HG02884 (cell line): Measurements from ENCODE around the gene U2AF1.
"Not testable (repeated sequence)": the region's sequence is repeated elsewhere in the genome, so short reads cannot be mapped to it uniquely, and the experiment has no call there.

Experiments
- ATAC-seq: cut with Tn5 transposase; IDR thresholded peaks from one replicate; pipeline ENCODE4 v1.9.1; 2021; ENCODE audit warnings: mild to moderate bottlenecking, moderate library complexity; ENCODE audit not compliant: unreplicated experiment

Gene U2AF1, protein sequence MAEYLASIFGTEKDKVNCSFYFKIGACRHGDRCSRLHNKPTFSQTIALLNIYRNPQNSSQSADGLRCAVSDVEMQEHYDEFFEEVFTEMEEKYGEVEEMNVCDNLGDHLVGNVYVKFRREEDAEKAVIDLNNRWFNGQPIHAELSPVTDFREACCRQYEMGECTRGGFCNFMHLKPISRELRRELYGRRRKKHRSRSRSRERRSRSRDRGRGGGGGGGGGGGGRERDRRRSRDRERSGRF

DNA sequence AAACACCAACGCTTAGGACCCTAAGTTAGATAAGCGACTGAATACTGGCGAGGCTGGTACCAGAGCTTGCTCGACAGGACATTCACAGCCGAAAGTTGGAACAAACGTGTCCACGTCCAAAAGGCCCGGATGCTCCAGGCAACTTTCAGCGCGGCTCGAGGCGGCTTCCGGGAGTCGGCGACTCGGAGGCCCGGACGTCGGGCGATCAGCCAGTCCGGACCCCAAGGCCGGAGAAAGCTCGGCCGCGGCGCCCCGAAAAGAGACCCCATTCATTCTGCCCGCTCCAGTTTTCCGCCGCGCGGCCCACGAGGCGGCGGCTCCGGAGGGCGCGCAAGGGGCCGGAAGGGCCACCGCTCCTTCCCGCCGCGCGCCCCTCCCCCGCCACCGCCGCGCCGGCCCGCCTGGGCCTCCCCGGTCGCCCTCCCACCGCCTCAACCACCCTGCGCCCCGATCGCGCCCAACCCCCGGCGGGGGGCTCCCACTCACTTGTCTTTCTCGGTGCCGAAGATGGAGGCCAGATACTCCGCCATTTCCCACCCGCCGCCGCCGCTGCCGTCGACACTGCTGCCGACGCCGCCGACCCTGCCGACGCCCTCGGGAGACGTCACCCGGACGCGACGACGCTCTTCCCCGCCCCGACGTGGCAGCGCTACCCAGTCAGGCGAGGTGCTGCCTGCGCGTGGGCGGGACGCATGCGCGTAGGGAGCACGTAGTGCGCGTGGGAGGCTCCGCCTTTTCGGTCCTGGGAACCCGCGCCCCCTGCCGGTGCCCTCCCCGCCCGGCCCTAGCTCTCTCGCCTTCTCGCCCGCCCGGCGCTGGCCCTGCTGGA, at the start of gene U2AF1:
Gene U2AF1 (minus strand): TSS at position 606 of the 829 bp plus-strand sequence. CDS start 76 bp downstream, at position 530.
- peak; percentile 57 for ATAC-seq

DNA sequence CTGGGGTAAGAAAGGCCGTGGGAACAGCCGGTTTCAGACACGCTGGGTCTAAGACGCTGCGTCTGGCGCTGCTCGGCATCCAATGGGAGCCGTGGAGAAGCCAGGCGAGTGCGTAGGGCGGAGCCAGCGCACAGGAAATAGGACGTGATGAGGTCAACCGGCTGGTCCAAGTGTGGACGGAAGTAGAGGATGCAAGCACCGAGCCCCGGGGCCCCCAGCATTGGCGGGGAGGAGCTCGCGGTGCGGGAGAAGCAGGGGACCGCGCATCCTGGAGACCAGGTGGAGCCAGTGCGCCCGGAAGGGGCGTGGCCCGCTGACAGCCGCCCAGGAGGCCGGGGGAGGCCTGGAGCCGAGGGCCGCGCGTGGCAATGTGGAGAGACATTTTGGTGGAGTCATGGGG, 46.2 kb upstream of the U2AF1 start:
- ATAC-seq, result not testable (repeated sequence)

DNA sequence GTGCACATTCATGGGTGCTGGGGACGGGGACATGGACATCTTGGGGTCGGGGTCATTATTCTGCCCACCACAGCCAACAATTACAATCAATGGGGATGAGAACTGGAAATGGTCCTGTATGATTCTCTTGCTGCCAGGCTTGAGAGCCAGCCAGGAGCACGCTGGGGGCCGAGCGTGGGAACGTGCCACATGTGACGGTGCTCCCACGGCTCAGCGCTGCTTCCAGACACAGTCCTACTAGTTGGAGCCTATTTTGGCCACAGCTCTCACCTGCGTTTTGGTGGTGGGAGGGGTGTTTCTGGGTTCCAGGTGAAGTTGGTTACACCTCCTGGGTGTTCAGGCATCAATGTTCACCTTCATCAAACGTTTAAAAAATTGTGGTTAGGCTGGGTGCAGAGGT, 42.0 kb upstream of the U2AF1 start:
- ATAC-seq, result not testable (repeated sequence)

- ATAC-seq, result not testable (repeated sequence)
Measured at GRCh38 chr21:43147999-43148398, 40.6 kb upstream of the U2AF1 start.

DNA sequence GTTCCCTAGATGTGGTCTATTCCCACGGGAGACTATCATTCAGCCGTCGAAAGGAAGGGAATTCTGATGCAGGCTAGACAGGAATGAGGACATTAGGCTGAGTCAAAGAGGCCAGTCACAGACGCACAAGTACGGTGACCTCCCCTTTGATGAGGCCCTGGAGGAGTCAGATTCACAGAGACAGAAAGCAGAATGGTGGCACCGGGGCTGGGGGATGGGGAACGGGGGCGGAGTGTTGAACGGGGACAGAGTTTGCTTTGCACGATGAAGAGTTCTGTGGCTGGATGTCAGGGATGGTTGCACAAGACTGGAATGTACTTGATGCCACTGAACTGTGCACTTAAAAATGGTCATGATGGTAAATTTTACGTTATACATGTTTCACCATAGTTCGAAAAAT, 39.3 kb upstream of the U2AF1 start:
- not testable (repeated sequence) for ATAC-seq

- not testable (repeated sequence) for ATAC-seq
Measured at GRCh38 chr21:43141407-43141806, 34.0 kb upstream of the U2AF1 start.

DNA sequence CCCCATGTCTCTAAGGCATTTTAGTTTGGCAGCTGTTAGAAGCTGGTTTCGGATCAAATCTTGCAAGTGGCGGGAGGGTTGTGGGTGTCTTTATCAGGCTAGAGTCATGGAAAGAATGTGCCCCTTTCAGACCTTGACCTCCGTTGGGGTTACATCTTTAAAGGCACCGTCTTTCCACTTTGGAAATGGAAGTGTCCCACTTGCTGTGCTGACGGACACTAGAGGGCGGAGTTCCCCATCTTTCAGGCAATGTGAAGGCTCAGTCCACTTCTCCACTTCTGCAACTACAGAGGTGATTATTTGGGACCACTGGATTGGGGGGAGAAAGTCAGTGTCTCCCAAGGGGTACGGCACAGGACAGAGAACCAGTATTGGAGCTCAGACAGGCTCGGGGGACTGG, 31.6 kb upstream of the U2AF1 start:
- ATAC-seq, result not testable (repeated sequence)

- ATAC-seq, result not testable (repeated sequence)
Measured at GRCh38 chr21:43134520-43134919, 27.1 kb upstream of the U2AF1 start.

GRCh38 chr21:43130094-43130493, 22.7 kb upstream of the U2AF1 start:
- not testable (repeated sequence) for ATAC-seq

GRCh38 chr21:43115956-43116355, 8.6 kb upstream of the U2AF1 start:
- not testable (repeated sequence) for ATAC-seq

DNA sequence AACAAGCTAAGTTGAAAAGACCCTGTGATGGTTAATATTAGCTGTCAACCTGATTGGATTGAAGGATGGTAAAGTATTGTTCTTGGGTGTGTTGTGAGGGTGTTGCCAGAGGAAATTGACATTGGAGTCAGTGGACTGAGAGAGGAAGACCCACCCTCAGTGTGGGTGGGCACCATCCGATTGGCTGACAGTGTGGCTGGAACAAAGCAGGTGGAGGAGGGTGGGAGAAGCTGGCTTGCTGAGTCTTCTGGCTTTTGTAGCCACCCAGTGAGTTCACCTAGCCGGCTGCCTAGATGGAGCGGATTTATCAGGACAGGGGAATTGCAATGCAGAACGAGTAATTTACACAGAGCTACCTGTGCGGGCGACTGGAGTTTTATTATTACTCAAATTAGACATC, 7.1 kb upstream of the U2AF1 start:
- ATAC-seq, result not testable (repeated sequence)

DNA sequence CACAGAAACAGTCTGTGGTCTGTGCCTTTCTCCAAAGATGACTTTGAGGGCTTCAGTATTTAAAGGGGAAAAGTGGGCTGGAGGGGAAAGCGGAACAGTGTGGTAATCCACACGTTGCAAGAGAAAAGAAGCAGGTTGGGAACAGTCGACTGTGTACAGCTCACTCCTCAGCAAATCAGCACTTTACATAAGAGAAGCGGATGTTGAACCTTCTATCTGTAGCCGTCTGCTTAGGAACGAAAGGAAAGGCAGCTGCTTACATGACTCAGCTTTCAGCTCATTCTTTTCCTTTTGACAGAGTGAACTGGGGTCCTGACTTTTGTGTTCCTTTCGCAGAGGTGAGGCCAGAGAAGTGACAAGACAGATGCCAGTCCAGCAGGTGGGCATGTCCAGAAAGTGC, 1.6 kb upstream of the U2AF1 start:
- ATAC-seq, result not testable (repeated sequence)

GRCh38 chr21:43108177-43108576, 807 bp upstream of the U2AF1 start:
- ATAC-seq, result not testable (repeated sequence)

DNA sequence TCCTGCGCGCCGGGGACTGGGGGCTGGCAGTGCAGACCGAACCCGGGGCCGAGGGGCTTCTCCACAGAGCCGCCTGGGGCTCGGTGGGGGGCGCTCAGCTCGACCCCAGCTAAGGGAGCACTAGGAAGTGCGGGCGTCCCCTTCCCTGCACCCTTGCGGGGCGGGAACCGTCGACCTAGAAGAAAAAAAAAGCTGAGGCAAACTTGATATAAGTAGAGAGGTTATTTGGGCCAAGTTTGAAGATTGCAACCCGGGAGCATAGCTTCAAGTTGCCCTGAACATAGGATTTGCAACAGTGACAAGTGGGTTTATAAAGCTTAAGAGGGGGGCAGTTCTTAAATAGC, 396 bp upstream of the U2AF1 start:
- not testable (repeated sequence) for ATAC-seq

GRCh38 chr21:43104642-43105041, 2.7 kb downstream of the U2AF1 start:
- not testable (repeated sequence) for ATAC-seq

DNA sequence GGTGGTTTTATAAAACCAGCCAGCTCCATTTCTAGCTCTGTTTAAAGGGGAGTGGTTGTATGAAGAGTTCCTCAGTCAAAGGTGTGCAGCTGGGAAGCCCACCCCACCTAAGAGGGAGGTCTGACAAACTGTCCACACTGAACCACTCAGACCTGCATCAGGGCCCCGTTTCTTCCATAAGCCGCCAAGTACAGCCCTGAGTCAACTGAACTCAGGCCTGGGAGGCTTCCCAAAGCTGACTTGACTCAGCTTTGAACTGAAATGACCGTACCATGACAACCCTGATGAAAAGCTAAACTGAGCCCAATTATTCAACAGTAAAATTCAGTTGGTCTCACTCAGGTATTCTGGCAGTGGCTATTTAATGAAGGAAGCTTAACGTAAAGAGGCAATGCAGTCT, 5.1 kb downstream of the U2AF1 start:
- not testable (repeated sequence) for ATAC-seq

- ATAC-seq, result not testable (repeated sequence)
Measured at GRCh38 chr21:43101676-43102075, 5.7 kb downstream of the U2AF1 start.

DNA sequence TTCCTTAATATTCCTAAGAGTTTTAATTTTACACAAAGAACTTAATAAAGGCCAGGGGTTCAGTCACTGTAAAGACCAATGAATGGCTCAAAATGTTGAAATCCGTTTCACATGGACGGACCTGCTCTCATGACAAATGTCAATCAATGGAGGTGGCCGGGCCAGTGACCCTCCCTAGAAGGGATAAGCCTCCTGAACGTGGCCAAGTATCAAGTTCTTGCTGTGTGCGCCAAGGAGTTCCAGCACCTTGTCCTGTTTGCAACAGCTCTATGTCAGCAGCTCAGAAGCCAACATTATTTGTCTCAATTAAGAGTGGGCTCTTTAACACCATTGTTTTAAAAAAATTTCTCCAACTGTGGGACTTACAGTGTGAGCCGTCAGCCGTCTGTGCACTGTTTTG, 6.4 kb downstream of the U2AF1 start:
- not testable (repeated sequence) for ATAC-seq

GRCh38 chr21:43091979-43092614, 15.3 kb downstream of the U2AF1 start:
- ATAC-seq, result not testable (repeated sequence)

- ATAC-seq, result not testable (repeated sequence)
Measured at GRCh38 chr21:43090947-43091346, 16.4 kb downstream of the U2AF1 start.

DNA sequence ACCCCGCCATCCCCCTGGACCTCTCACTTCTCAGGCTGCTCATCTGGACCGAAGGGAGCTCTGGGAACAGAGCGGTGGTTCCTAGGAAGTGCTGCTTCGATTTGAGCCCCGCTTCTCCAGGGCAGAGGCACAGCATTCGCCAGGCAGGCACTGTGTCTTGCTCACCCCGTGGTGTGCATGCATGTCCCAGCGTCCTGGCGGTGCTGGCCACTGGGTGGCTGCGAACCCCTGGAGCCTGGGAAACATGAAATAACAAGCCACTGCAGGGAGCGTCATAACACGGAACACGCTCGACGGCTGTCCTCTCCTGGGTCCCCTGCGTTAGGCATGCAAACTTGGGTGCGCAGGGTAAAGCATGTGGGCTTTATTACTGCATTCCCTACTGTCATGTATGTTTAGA, 17.9 kb downstream of the U2AF1 start:
- ATAC-seq, result not testable (repeated sequence)
